Stimulated activated CD8-positive, alpha-beta memory T cell treated with anti-CD3 and anti-CD28 coated beads, Interleukin-12 subunit alpha, Interleukin-12 subunit beta, amount 100 ng/mL, for 1 hour (primary cell): ENCODE measurements around the gene ATP6V1B1.

Experiments
- DNase-seq: peaks from one replicate; pipeline ENCODE4 v3.0.0-alpha.2; 2020; ENCODE audit warnings: low read depth

Gene ATP6V1B1

GRCh38 chr2:70927138-70927537 lies 8.6 kb upstream of the ATP6V1B1 start:
- DNase-seq, result no peak

GRCh38 chr2:70927641-70928040 lies 8.1 kb upstream of the ATP6V1B1 start:
- no peak for DNase-seq

- DNase-seq, result no peak
Measured at GRCh38 chr2:70928366-70928765, 7.3 kb upstream of the ATP6V1B1 start.

GRCh38 chr2:70930371-70931329 lies 5.0 kb upstream of the ATP6V1B1 start:
- no peak for DNase-seq

- DNase-seq, result no peak
Measured at GRCh38 chr2:70931376-70932000, 4.2 kb upstream of the ATP6V1B1 start.

- DNase-seq, result no peak
Measured at GRCh38 chr2:70932631-70933230, 3.0 kb upstream of the ATP6V1B1 start.

- DNase-seq, result no peak
Measured at GRCh38 chr2:70934981-70935380, 719 bp upstream of the ATP6V1B1 start.

GRCh38 chr2:70936165-70936978 lies 672 bp downstream of the ATP6V1B1 start:
- DNase-seq, result no peak

- DNase-seq, result no peak
Measured at GRCh38 chr2:70936979-70937811, 1.5 kb downstream of the ATP6V1B1 start.

GRCh38 chr2:70937866-70938585 lies 2.3 kb downstream of the ATP6V1B1 start:
- no peak for DNase-seq

GRCh38 chr2:70938586-70938950 lies 2.9 kb downstream of the ATP6V1B1 start:
- DNase-seq, result no peak

- DNase-seq, result no peak
Measured at GRCh38 chr2:70939001-70939838, 3.5 kb downstream of the ATP6V1B1 start.

GRCh38 chr2:70939839-70940580 lies 4.3 kb downstream of the ATP6V1B1 start:
- DNase-seq, result no peak

GRCh38 chr2:70941186-70941585 lies 5.5 kb downstream of the ATP6V1B1 start:
- DNase-seq, result no peak

- DNase-seq, result no peak
Measured at GRCh38 chr2:70941701-70942100, 6.0 kb downstream of the ATP6V1B1 start.

GRCh38 chr2:70942396-70943204 lies 6.9 kb downstream of the ATP6V1B1 start:
- DNase-seq, result no peak

- no peak for DNase-seq
Measured at GRCh38 chr2:70943205-70943871, 7.6 kb downstream of the ATP6V1B1 start.
